ENCODE results near the gene HTT-AS. TPM values are rescaled to one million over a fixed set of nuclear protein-coding genes. Genes with fewer than 3 reads are reported as not detected.

HTT-AS gene
- total and polyA plus RNA-seq, 4 donors = not detected

DNA sequence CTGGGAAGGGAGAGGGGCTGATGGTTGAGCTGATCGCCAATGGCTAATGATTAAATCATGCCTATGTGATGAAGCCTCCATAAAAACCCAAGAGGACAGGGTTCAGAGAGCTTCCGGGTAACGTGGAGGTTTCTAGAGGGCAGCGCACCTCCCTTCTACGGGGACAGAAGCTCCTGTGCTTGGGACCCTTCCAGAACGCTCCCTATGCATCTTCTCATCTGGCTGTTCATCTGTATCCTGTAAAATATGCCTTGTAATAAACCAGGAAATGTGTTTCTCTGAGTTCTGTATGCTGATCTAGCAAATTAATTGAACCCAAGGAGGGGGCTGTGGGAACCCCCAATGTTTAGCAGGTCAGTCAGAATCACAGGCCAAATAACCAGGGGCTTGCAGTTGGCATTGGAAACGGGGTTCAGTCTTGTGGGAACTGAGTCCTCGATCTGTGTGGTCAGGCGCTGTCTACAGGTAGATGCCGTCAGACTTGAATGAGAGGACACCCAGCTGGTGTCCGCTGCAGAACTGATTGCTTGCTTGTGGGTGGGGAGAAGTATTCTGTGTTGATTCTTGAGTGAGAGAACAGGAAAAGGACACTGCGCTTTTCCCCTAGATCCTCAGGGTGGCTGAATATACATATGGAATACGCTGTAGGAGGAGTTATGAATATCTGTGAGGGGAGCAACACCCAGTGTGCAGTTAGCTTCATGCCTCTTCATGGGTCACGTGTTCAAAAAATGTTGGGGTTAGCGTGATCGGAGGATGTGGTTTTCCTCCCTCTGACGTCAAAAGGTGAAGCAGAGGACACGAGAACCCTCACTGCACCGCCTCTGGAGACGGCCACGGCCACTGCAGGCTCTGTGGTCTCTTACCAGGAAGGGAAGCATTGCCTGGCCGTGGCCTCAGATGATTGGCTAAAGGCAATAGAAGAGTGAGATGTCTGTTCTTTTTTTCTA is 29.2 kb downstream of the HTT-AS start:
- ATAC-seq (ENCODE audit: insufficient read depth, low FRiP score) = peak; percentile 30

DNA sequence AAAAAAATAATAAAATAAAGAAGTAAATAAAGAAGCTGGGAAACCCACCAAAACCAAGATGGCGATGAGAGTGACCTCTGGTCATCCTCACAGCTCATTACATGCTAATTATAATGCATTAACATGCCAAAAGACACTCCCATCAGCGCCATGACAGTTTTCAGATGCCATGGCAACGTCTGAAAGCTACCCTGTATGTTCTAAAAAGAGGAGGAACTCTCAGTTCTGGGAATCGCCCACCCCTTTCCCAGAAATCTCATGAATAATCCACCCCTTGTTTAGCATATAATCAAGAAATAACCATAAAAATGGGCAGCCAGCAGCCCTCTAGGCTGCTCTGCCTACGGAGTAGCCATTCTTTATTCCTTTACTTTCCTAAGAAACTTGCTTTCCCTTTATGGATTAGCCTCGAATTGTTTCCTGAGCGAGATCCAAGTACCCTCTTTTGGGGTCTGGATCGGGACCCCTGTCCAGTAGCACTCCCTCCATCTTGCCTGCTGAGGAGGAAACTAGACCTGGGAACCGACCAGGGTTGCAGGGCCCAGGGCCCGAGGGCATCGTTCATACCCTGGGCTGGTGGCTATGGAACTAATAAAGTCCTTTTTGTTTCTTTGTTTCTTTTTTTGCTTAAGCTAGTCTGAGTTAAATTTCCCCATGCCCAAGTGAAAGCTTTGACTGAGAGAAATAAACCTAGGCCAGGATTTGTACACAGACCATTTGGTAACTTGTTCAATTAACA is 30.9 kb downstream of the HTT-AS start:
- Histone ChIP-seq H3K9ac (ENCODE audit: insufficient read depth in 1 of 2, low read length in 2 of 2) (no peak overlapping the region), H3K36me3 (ENCODE audit: control insufficient read depth in 4 of 4, insufficient read depth in 4 of 4, low read length in 4 of 4) (no peaks in the 10 kb centered on the region), H3K9me3 (ENCODE audit: control insufficient read depth in 4 of 4, insufficient read depth in 3 of 4, low read length in 3 of 4) (peaks cover 0 to 2% (median 0%) of the 10 kb centered on the region in 4 donors), H3K4me3 (no peak overlapping the region), H3K27me3 (ENCODE audit: control insufficient read depth in 3 of 3, insufficient read depth in 3 of 3, low read length in 2 of 3) (no peaks in the 10 kb centered on the region), H3K4me1 (ENCODE audit: control insufficient read depth in 5 of 5, insufficient read depth in 5 of 5, low read length in 5 of 5) (peaks cover 0 to 18% (median 7%) of the 10 kb centered on the region in 5 donors), H3K27ac (ENCODE audit: low read depth in 1 of 2, low read length in 1 of 2) (no peak overlapping the region)
- peak in 2 of 3 donors; percentile 22 to 38 for DNase-seq
- ATAC-seq (ENCODE audit: insufficient read depth, low FRiP score) = no peak
- WGBS, 2 donors = 91 to 92% methylated on average over 11 of the region's 11 CpGs
- no peak for TF ChIP-seq CTCF (IDR thresholded peaks at IDR 0.05; ENCODE audit: control extremely low read depth, extremely low read depth)

More for the DNA sequence above, 29.2 kb downstream of the HTT-AS start:
- Histone ChIP-seq H3K36me3 (ENCODE audit: control insufficient read depth in 4 of 4, insufficient read depth in 4 of 4, low read length in 4 of 4) (no peaks in the 10 kb centered on the region), H3K9me3 (ENCODE audit: control insufficient read depth in 4 of 4, insufficient read depth in 3 of 4, low read length in 3 of 4) (peaks cover 0 to 2% (median 0%) of the 10 kb centered on the region in 4 donors), H3K4me1 (ENCODE audit: control insufficient read depth in 5 of 5, insufficient read depth in 5 of 5, low read length in 5 of 5) (peaks cover 0 to 18% (median 7%) of the 10 kb centered on the region in 5 donors), H3K27ac (ENCODE audit: low read depth in 1 of 2, low read length in 1 of 2) (no peak overlapping the region), H3K27me3 (ENCODE audit: control insufficient read depth in 3 of 3, insufficient read depth in 3 of 3, low read length in 2 of 3) (no peaks in the 10 kb centered on the region), H3K4me3 (no peak overlapping the region), H3K9ac (ENCODE audit: insufficient read depth in 1 of 2, low read length in 2 of 2) (no peak overlapping the region)
- 60 to 73% methylated on average over 22 of the region's 22 CpGs for WGBS, 2 donors
- TF ChIP-seq CTCF (IDR thresholded peaks at IDR 0.05; ENCODE audit: control extremely low read depth, extremely low read depth) = no peak
- DNase-seq = peak in 2 of 3 donors; percentile 12 to 25

GRCh38 chr4:3042226-3042625 is 32.1 kb downstream of the HTT-AS start:
- peak overlapping the region in 1 of 2 donors; percentile 34 for H3K9ac ChIP-seq (ENCODE audit: insufficient read depth in 1 of 2, low read length in 2 of 2)
- DNase-seq (no peak), ATAC-seq (ENCODE audit: insufficient read depth, low FRiP score) (no peak)
- 47 to 72% methylated on average over 10 of the region's 10 CpGs for WGBS, 2 donors
- no peaks in the 10 kb centered on the region for H3K27me3 ChIP-seq (ENCODE audit: control insufficient read depth in 3 of 3, insufficient read depth in 3 of 3, low read length in 2 of 3)
- H3K4me3 ChIP-seq = peak overlapping the region; percentile 40
- H3K36me3 ChIP-seq (ENCODE audit: control insufficient read depth in 4 of 4, insufficient read depth in 4 of 4, low read length in 4 of 4) = no peaks in the 10 kb centered on the region
- peaks cover 4 to 25% (median 11%) of the 10 kb centered on the region in 5 donors for H3K4me1 ChIP-seq (ENCODE audit: control insufficient read depth in 5 of 5, insufficient read depth in 5 of 5, low read length in 5 of 5)
- no peak for TF ChIP-seq CTCF (IDR thresholded peaks at IDR 0.05; ENCODE audit: control extremely low read depth, extremely low read depth)
- peak overlapping the region; percentile 34 to 97 for H3K27ac ChIP-seq (ENCODE audit: low read depth in 1 of 2, low read length in 1 of 2)
- H3K9me3 ChIP-seq (ENCODE audit: control insufficient read depth in 4 of 4, insufficient read depth in 3 of 4, low read length in 3 of 4) = peaks cover 0 to 2% (median 0%) of the 10 kb centered on the region in 4 donors
